GM23338 (cell line): ENCODE data around the gene PPP1R12A. TPM values are rescaled to one million over a fixed set of nuclear protein-coding genes. Genes with fewer than 3 reads are reported as not detected.

Experiments used
- ATAC-seq: fragments of 200-7000 bp; cut with Tn5 transposase; 3 replicates; pipeline ENCODE4 v1.9.1; 2020
- DNase-seq: peaks from one replicate; pipeline ENCODE4 v3.0.0-alpha.2; 2015; ENCODE audit warnings: low spot score
- H2AFZ ChIP-seq: fragments of 200-600 bp; sonication (generic); 2 replicates; pipeline ENCODE4 v1.8.0; 2016; ENCODE audit warnings: antibody characterized with exemption, mild to moderate bottlenecking, moderate library complexity
- H3F3A ChIP-seq: fragments of 200-600 bp; sonication (generic); replicated peaks from 2 replicates; pipeline ENCODE4 v1.8.0; 2017; ENCODE audit warnings: antibody characterized with exemption, mixed run types, low read depth
- H3K27ac ChIP-seq: fragments of 200-600 bp; sonication (generic); 2 replicates; pipeline ENCODE4 v1.6.1; 2016; ENCODE audit warnings: low read depth
- H3K27me3 ChIP-seq: fragments of 200-600 bp; sonication (generic); 2 replicates; pipeline ENCODE4 v1.8.0; 2016; ENCODE audit warnings: mild to moderate bottlenecking, mixed run types, moderate library complexity; ENCODE audit not compliant: insufficient read depth
- H3K36me3 ChIP-seq: fragments of 200-600 bp; sonication (generic); 2 replicates; pipeline ENCODE4 v1.8.0; 2016; ENCODE audit warnings: mild to moderate bottlenecking; ENCODE audit not compliant: insufficient read depth
- H3K4me1 ChIP-seq: fragments of 200-600 bp; sonication (generic); 2 replicates; pipeline ENCODE4 v1.8.0; 2016; ENCODE audit warnings: mild to moderate bottlenecking, moderate library complexity; ENCODE audit not compliant: insufficient read depth
- H3K4me2 ChIP-seq: fragments of 200-600 bp; sonication (generic); 2 replicates; pipeline ENCODE4 v1.7.1; 2017; ENCODE audit warnings: mixed run types
- H3K4me3 ChIP-seq: fragments of 200-600 bp; sonication (generic); 2 replicates; pipeline ENCODE4 v1.6.1; 2016; ENCODE audit warnings: mixed run types
- H3K79me2 ChIP-seq: fragments of 200-600 bp; sonication (generic); replicated peaks from 2 replicates; pipeline ENCODE4 v1.8.0; 2017; ENCODE audit warnings: mild to moderate bottlenecking; ENCODE audit not compliant: insufficient read depth
- H3K9me2 ChIP-seq: fragments of 200-600 bp; sonication (generic); 2 replicates; pipeline ENCODE4 v1.8.0; 2017; ENCODE audit not compliant: insufficient read depth
- H4K20me1 ChIP-seq: fragments of 200-600 bp; sonication (generic); replicated peaks from 2 replicates; pipeline ENCODE4 v1.8.0; 2017; ENCODE audit warnings: mild to moderate bottlenecking; ENCODE audit not compliant: insufficient read depth
- H3K27ac Mint-ChIP-seq: 2 replicates; pipeline ENCODE4 v1.8.0; 2020; ENCODE audit warnings: inconsistent platforms, mild to moderate bottlenecking, moderate library complexity, mixed read lengths
- H3K27me3 Mint-ChIP-seq: 3 replicates; pipeline ENCODE4 v1.8.0; 2022; ENCODE audit warnings: low read depth, mild to moderate bottlenecking, moderate library complexity, mixed read lengths, inconsistent platforms; ENCODE audit not compliant: insufficient read depth, poor library complexity
- H3K36me3 Mint-ChIP-seq: 3 replicates; pipeline ENCODE4 v1.8.0; 2021; ENCODE audit warnings: low read depth, mild to moderate bottlenecking, inconsistent platforms, moderate library complexity, mixed read lengths
- H3K4me1 Mint-ChIP-seq: 3 replicates; pipeline ENCODE4 v1.8.0; 2020; ENCODE audit warnings: mild to moderate bottlenecking, inconsistent platforms, mixed read lengths
- H3K4me3 Mint-ChIP-seq: 3 replicates; pipeline ENCODE4 v1.8.0; 2021; ENCODE audit warnings: moderate library complexity, mild to moderate bottlenecking, inconsistent platforms, mixed read lengths
- H3K9me3 Mint-ChIP-seq: 3 replicates; pipeline ENCODE4 v1.8.0; 2020; ENCODE audit warnings: moderate library complexity, mild to moderate bottlenecking, inconsistent platforms, mixed read lengths
- CREB1 ChIP-seq: fragments of 250-450 bp; sonication (Bioruptor Pico); IDR thresholded peaks from 2 replicates; pipeline ENCODE4 v1.5.0; 2020; ENCODE audit warnings: low read depth, mild to moderate bottlenecking, moderate library complexity
- CTCF ChIP-seq, 2 experiments: fragments of 200-600 bp in 1 of 2; sonication (generic) in 1 of 2; conservative IDR thresholded peaks; 2 replicates each; pipeline versions ENCODE4 v1.5.1 to v1.6.1; 2016 to 2017; ENCODE audit warnings: antibody characterized with exemption in 2 of 2, low read depth in 2 of 2, mild to moderate bottlenecking in 2 of 2, moderate library complexity in 1 of 2
- ETS1 ChIP-seq: IDR thresholded peaks from 2 replicates; pipeline ENCODE4 v1.6.1; 2016; ENCODE audit warnings: antibody characterized with exemption
- EZH2 ChIP-seq: fragments of 200-600 bp; sonication (generic); IDR thresholded peaks from one replicate; pipeline ENCODE4 v1.8.0; 2017; ENCODE audit warnings: antibody characterized with exemption, mild to moderate bottlenecking, low read depth; ENCODE audit not compliant: unreplicated experiment
- EZH2phosphoT487 ChIP-seq: fragments of 200-600 bp; sonication (generic); IDR thresholded peaks from one replicate; pipeline ENCODE4 v1.8.1; 2018; ENCODE audit warnings: antibody characterized with exemption; ENCODE audit not compliant: unreplicated experiment
- JUNB ChIP-seq: IDR thresholded peaks from one replicate; pipeline ENCODE4 v1.6.1; 2016; ENCODE audit warnings: antibody characterized with exemption; ENCODE audit not compliant: unreplicated experiment
- NANOG ChIP-seq: IDR thresholded peaks from 2 replicates; pipeline ENCODE4 v1.6.1; 2016; ENCODE audit warnings: antibody characterized with exemption, borderline replicate concordance
- POLR2AphosphoS5 ChIP-seq: IDR thresholded peaks from 2 replicates; pipeline ENCODE4 v1.6.1; 2016; ENCODE audit warnings: antibody characterized with exemption, low read depth
- ZNF114 ChIP-seq: fragments of 250-450 bp; sonication (Bioruptor Pico); IDR thresholded peaks from 2 replicates; pipeline ENCODE4 v1.5.0; 2020; ENCODE audit warnings: mild to moderate bottlenecking, moderate library complexity
- ZNF331 ChIP-seq: fragments of 250-450 bp; sonication (Bioruptor Pico); IDR thresholded peaks from 2 replicates; pipeline ENCODE4 v1.5.0; 2020; ENCODE audit warnings: low read depth, mild to moderate bottlenecking, moderate library complexity
- polyA plus RNA-seq: library from polyadenylated mRNA; unstranded; fragments of >200 nt; fragmentation: Nextera tagmentation; extraction: Ambion mirVana; gene quantifications from 2 replicates; pipeline ENCODE4 v1.2.1, GENCODE V29; 2016
- total RNA-seq: library from RNA; depleted of rRNA; stranded (reverse); fragments of >200 nt; shearing (Covaris generic); gene quantifications from 2 replicates; pipeline ENCODE4 v1.2.3, GENCODE V29; 2014

PPP1R12A gene
- total and polyA plus RNA-seq, 2 experiments from 2014 or later, result 91.6 to 146 TPM

GRCh38 chr12:79982086-79983062 lies 47.5 kb upstream of the PPP1R12A start:
- Histone ChIP-seq H3K79me2 (no peaks in the 10 kb centered on the region), H3K27ac (no peak overlapping the region), H3K27me3 (no peaks in the 10 kb centered on the region), H3K4me2 (no peak overlapping the region), H3K4me1 (no peaks in the 10 kb centered on the region), H3K36me3 (no peaks in the 10 kb centered on the region), H4K20me1 (no peaks in the 10 kb centered on the region), H2AFZ (peak overlapping the region; percentile 66; the same call in 1 of the 2 replicates), H3K4me3 (no peak overlapping the region), H3F3A (no peaks in the 10 kb centered on the region), H3K9me2 (no peaks in the 10 kb centered on the region)
- H3K4me3 Mint-ChIP-seq, result no peak overlapping the region
- H3K9me3 Mint-ChIP-seq, result no peaks in the 10 kb centered on the region
- ATAC-seq (no peak), DNase-seq (no peak)
- H3K36me3 Mint-ChIP-seq, result no peaks in the 10 kb centered on the region
- no peak overlapping the region for H3K27ac Mint-ChIP-seq
- H3K4me1 Mint-ChIP-seq, result peaks cover 2% of the 10 kb centered on the region; the same call in 1 of the 3 replicates
- peaks cover 1% of the 10 kb centered on the region for H3K27me3 Mint-ChIP-seq
- TF ChIP-seq CTCF (conservative IDR thresholded peaks at IDR 0.05; ENCODE audit: low read depth in 2 of 2) (peak in 1 of 2 experiments; percentile 26; a peak in 1 of 4 replicates), EZH2phosphoT487 (no peak), ETS1 (no peak)

- Mint-ChIP-seq H3K27me3 (peaks cover 1% of the 10 kb centered on the region), H3K9me3 (no peaks in the 10 kb centered on the region), H3K4me1 (peaks cover 3% of the 10 kb centered on the region; the same call in 2 of the 3 replicates), H3K27ac (no peak overlapping the region), H3K36me3 (no peaks in the 10 kb centered on the region), H3K4me3 (no peak overlapping the region)
- no peaks in the 10 kb centered on the region for H4K20me1 ChIP-seq
- no peak overlapping the region for H3K27ac ChIP-seq
- no peak overlapping the region for H2AFZ ChIP-seq
- no peaks in the 10 kb centered on the region for H3K36me3 ChIP-seq
- DNase-seq (no peak), ATAC-seq (no peak)
- no peaks in the 10 kb centered on the region for H3F3A ChIP-seq
- peaks cover 5% of the 10 kb centered on the region for H3K4me1 ChIP-seq
- no peak overlapping the region for H3K4me3 ChIP-seq
- no peak overlapping the region for H3K4me2 ChIP-seq
- H3K27me3 ChIP-seq, result no peaks in the 10 kb centered on the region
- H3K9me2 ChIP-seq, result no peaks in the 10 kb centered on the region
- H3K79me2 ChIP-seq, result no peaks in the 10 kb centered on the region
- TF ChIP-seq ZNF331 (CRISPR knock-in tag) (no peak), CREB1 (no peak), CTCF (conservative IDR thresholded peaks at IDR 0.05; ENCODE audit: low read depth in 2 of 2) (no peak), JUNB (no peak), EZH2 (no peak), POLR2AphosphoS5 (no peak), ZNF114 (CRISPR knock-in tag) (no peak), NANOG (no peak)
These were observed 43.8 kb upstream of the PPP1R12A start for GRCh38 chr12:79978692-79979091.
